ENCODE measurements around the gene AHCYL1. TPM values are rescaled to one million over a fixed set of nuclear protein-coding genes. Genes with fewer than 3 reads are reported as not detected.

Gene AHCYL1
- total RNA-seq, 1 donor from 2014 or later = 123 TPM

GRCh38 chr1:109975718-109976117, 8.8 kb upstream of the AHCYL1 start:
- DNase-seq (ENCODE audit: low spot score) = no peak

GRCh38 chr1:109976762-109977161, 7.8 kb upstream of the AHCYL1 start:
- DNase-seq (ENCODE audit: low spot score) = no peak

- no peak for DNase-seq (ENCODE audit: low spot score)
Observed at GRCh38 chr1:109977225-109977624, 7.3 kb upstream of the AHCYL1 start.

- DNase-seq (ENCODE audit: low spot score) = no peak
Observed at GRCh38 chr1:109977657-109978378, 6.7 kb upstream of the AHCYL1 start.

GRCh38 chr1:109978761-109979488, 5.6 kb upstream of the AHCYL1 start:
- DNase-seq (ENCODE audit: low spot score) = no peak

- DNase-seq (ENCODE audit: low spot score) = no peak
Observed at GRCh38 chr1:109979489-109980091, 5.0 kb upstream of the AHCYL1 start.

- DNase-seq (ENCODE audit: low spot score) = no peak
Observed at GRCh38 chr1:109980324-109981003, 4.1 kb upstream of the AHCYL1 start.

- no peak for DNase-seq (ENCODE audit: low spot score)
Observed at GRCh38 chr1:109981004-109981335, 3.6 kb upstream of the AHCYL1 start.

GRCh38 chr1:109983380-109984189, 980 bp upstream of the AHCYL1 start:
- no peak for DNase-seq (ENCODE audit: low spot score)

GRCh38 chr1:109984190-109984455, 442 bp upstream of the AHCYL1 start:
- no peak for DNase-seq (ENCODE audit: low spot score)

- DNase-seq (ENCODE audit: low spot score) = no peak
Observed at GRCh38 chr1:109985247-109986053, 885 bp downstream of the AHCYL1 start.

- DNase-seq (ENCODE audit: low spot score) = no peak
Observed at GRCh38 chr1:109986054-109986444, 1.5 kb downstream of the AHCYL1 start.

- DNase-seq (ENCODE audit: low spot score) = no peak
Observed at GRCh38 chr1:109988349-109988914, 3.9 kb downstream of the AHCYL1 start.

- no peak for DNase-seq (ENCODE audit: low spot score)
Observed at GRCh38 chr1:109989506-109990301, 5.1 kb downstream of the AHCYL1 start.

- DNase-seq (ENCODE audit: low spot score) = no peak
Observed at GRCh38 chr1:109990302-109990653, 5.7 kb downstream of the AHCYL1 start.

GRCh38 chr1:109991400-109991925, 6.9 kb downstream of the AHCYL1 start:
- DNase-seq (ENCODE audit: low spot score) = no peak

- no peak for DNase-seq (ENCODE audit: low spot score)
Observed at GRCh38 chr1:109993885-109994284, 9.3 kb downstream of the AHCYL1 start.

GRCh38 chr1:109994654-109995053, 10.1 kb downstream of the AHCYL1 start:
- no peak for DNase-seq (ENCODE audit: low spot score)

GRCh38 chr1:109995536-109995935, 11.0 kb downstream of the AHCYL1 start:
- DNase-seq (ENCODE audit: low spot score) = no peak
